CD4-positive, alpha-beta T cell treated with Interleukin-15 for 1 hour (primary cell): ENCODE results near the gene SPRYD4.
"Not testable (repeated sequence)": the region's sequence is repeated elsewhere in the genome, so short reads cannot be mapped to it uniquely, and the experiment has no call there.

Source experiments
- DNase-seq: peaks from one replicate; pipeline ENCODE4 v3.0.0-alpha.2; 2020

SPRYD4 gene

GRCh38 chr12:56477521-56478225, 9.3 kb downstream of the SPRYD4 start:
- DNase-seq, result no peak

- no peak for DNase-seq
Observed at GRCh38 chr12:56479625-56480024, 11.2 kb downstream of the SPRYD4 start.

GRCh38 chr12:56484566-56484965, 16.2 kb downstream of the SPRYD4 start:
- DNase-seq, result no peak

- DNase-seq, result no peak
Observed at GRCh38 chr12:56486694-56487093, 18.3 kb downstream of the SPRYD4 start.

GRCh38 chr12:56487448-56488040, 19.2 kb downstream of the SPRYD4 start:
- DNase-seq, result no peak

- DNase-seq, result peak; percentile 80
Observed at GRCh38 chr12:56488041-56488955, 19.9 kb downstream of the SPRYD4 start, which contains the start of gene GLS2. Gene GLS2 (minus strand): TSS chr12:56488161. CDS start chr12:56488118, 43 bp downstream.

GRCh38 chr12:56490360-56490759, 22.0 kb downstream of the SPRYD4 start:
- DNase-seq, result no peak

GRCh38 chr12:56493409-56494105, 25.2 kb downstream of the SPRYD4 start:
- DNase-seq, result not testable (repeated sequence)

- DNase-seq, result not testable (repeated sequence)
Observed at GRCh38 chr12:56494106-56494415, 25.7 kb downstream of the SPRYD4 start.

GRCh38 chr12:56494481-56494880, 26.1 kb downstream of the SPRYD4 start:
- DNase-seq, result not testable (repeated sequence)

GRCh38 chr12:56496704-56497103, 28.3 kb downstream of the SPRYD4 start:
- DNase-seq, result peak; percentile 23

GRCh38 chr12:56498126-56498902, 29.9 kb downstream of the SPRYD4 start:
- not testable (repeated sequence) for DNase-seq

- not testable (repeated sequence) for DNase-seq
Observed at GRCh38 chr12:56499452-56499851, 31.1 kb downstream of the SPRYD4 start.

GRCh38 chr12:56499879-56500278, 31.5 kb downstream of the SPRYD4 start:
- DNase-seq, result not testable (repeated sequence)

GRCh38 chr12:56510786-56511185, 42.4 kb downstream of the SPRYD4 start:
- DNase-seq, result no peak

GRCh38 chr12:56514014-56514318, 45.6 kb downstream of the SPRYD4 start:
- DNase-seq, result not testable (repeated sequence)

GRCh38 chr12:56517854-56518253, 49.5 kb downstream of the SPRYD4 start:
- DNase-seq, result no peak

- DNase-seq, result no peak
Observed at GRCh38 chr12:56518570-56518969, 50.2 kb downstream of the SPRYD4 start.

GRCh38 chr12:56520048-56520447, 51.7 kb downstream of the SPRYD4 start:
- no peak for DNase-seq

- no peak for DNase-seq
Observed at GRCh38 chr12:56520506-56520905, 52.1 kb downstream of the SPRYD4 start.

- no peak for DNase-seq
Observed at GRCh38 chr12:56521209-56521589, 52.8 kb downstream of the SPRYD4 start.
